ENCODE data around the gene MLIP.

DNA sequence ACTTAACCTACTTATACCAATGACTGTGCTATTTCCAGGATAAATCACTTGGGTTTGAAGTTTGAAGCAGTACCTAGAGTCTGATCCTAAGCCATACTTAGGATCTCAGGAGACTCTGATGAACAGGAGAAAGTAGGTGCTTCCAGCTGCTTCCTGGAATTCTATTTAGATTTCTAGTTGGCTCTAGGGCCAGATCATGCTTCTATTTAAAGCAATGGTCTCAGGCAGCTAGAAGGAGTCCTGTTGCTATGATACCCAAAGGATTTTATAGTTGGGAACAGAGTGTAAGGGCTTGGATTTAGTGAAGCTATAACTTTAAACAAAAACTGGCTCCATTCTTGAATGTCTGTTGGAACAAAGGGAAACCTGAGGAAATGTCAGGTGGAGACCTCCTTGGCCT, 144.6 kb downstream of the MLIP start:
- TF ChIP-seq POLR2AphosphoS5 (IDR thresholded peaks at IDR 0.05; ENCODE audit: low read depth, low read length) (no peak), POLR2A (IDR thresholded peaks at IDR 0.05; ENCODE audit: low read depth, low read length) (no peak)

All from GM12892 (cell line).